SK-N-MC (cell line): ENCODE results near the gene ITGB4.

Experiments
- EZH2 ChIP-seq: fragments of 200-600 bp; sonication (generic); IDR thresholded peaks from one replicate; pipeline ENCODE4 v1.6.1; 2017; ENCODE audit warnings: antibody characterized with exemption
- POLR2AphosphoS5 ChIP-seq: IDR thresholded peaks from 2 replicates; pipeline ENCODE4 v1.6.1; 2012; ENCODE audit warnings: mild to moderate bottlenecking, low read depth, low read length, borderline replicate concordance

- TF ChIP-seq POLR2AphosphoS5 (no peak), EZH2 (no peak)
Observed at GRCh38 chr17:75694536-75694935, 26.7 kb upstream of the ITGB4 start.
